GM12878 (cell line): ENCODE data around the gene RAET1G.
"Not testable (repeated sequence)": the region's sequence is repeated elsewhere in the genome, so short reads cannot be mapped to it uniquely, and the experiment has no call there.

Experiments used
- EZH2 ChIP-seq: IDR thresholded peaks from 2 replicates; pipeline ENCODE4 v1.6.1; 2012; ENCODE audit warnings: low read depth, mild to moderate bottlenecking, control low read depth, inconsistent platforms, low read length, borderline replicate concordance; ENCODE audit not compliant: control insufficient read depth
- FOXK2 ChIP-seq: fragments of 450-650 bp; IDR thresholded peaks from 2 replicates; pipeline ENCODE4 v1.6.1; 2017; ENCODE audit warnings: mild to moderate bottlenecking, moderate library complexity
- SIN3A ChIP-seq: IDR thresholded peaks from 2 replicates; pipeline ENCODE4 v1.6.1; 2012; ENCODE audit warnings: low read depth, low read length, improper control_type of control experiment
- SUPT20H ChIP-seq: IDR thresholded peaks from 2 replicates; pipeline ENCODE4 v1.6.1; 2011; ENCODE audit warnings: low read depth, mild to moderate bottlenecking, low read length, moderate library complexity, borderline replicate concordance; ENCODE audit not compliant: control insufficient read depth
- TAF1 ChIP-seq: IDR thresholded peaks from 2 replicates; pipeline ENCODE4 v1.6.1; 2011; ENCODE audit warnings: mild to moderate bottlenecking, low read depth, low read length, borderline replicate concordance
- TF ChIP-seq, protein P1 (sequence below): fragments of 450-650 bp; IDR thresholded peaks from 2 replicates; pipeline ENCODE4 v1.6.1; 2017; ENCODE audit warnings: mild to moderate bottlenecking

DNA sequence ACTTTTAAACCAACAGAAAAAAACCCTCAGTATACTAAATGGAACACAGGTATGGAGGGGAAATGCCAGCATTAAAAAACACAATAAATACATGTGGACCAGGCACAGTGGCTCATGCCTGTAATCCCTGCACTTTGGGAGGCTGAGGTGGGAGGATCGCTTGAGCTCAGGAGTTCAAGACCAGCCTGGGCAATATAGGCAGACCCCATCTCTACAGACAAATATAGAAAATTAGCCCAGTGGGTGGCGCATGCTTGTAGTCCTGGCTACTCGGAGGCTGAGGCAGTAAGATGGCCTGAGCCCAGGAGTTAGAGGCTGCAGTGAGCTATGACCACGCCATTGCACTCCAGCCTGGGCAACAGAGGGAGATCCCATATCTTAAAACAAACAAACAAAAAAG is 36.9 kb upstream of the RAET1G start:
- TF ChIP-seq, protein P1, sequence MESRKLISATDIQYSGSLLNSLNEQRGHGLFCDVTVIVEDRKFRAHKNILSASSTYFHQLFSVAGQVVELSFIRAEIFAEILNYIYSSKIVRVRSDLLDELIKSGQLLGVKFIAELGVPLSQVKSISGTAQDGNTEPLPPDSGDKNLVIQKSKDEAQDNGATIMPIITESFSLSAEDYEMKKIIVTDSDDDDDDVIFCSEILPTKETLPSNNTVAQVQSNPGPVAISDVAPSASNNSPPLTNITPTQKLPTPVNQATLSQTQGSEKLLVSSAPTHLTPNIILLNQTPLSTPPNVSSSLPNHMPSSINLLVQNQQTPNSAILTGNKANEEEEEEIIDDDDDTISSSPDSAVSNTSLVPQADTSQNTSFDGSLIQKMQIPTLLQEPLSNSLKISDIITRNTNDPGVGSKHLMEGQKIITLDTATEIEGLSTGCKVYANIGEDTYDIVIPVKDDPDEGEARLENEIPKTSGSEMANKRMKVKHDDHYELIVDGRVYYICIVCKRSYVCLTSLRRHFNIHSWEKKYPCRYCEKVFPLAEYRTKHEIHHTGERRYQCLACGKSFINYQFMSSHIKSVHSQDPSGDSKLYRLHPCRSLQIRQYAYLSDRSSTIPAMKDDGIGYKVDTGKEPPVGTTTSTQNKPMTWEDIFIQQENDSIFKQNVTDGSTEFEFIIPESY = not testable (repeated sequence)
- not testable (repeated sequence) for TF ChIP-seq TAF1, SIN3A, SUPT20H, FOXK2, EZH2
